Ovary (tissue), 3 donors: Measurements from ENCODE around the gene ATP2B3.
"Not testable (repeated sequence)": the region's sequence is repeated elsewhere in the genome, so short reads cannot be mapped to it uniquely, and the experiment has no call there.

Source experiments
- CTCF ChIP-seq, 3 donors: fragments of 450-650 bp in 2 of 3; fragments of 200-600 bp in 1 of 3; IDR thresholded peaks; one replicate each; pipeline versions ENCODE4 v1.5.1 to v1.8.0; 2016 to 2022; ENCODE audit warnings: antibody characterized with exemption in 3 of 3, mild to moderate bottlenecking in 1 of 3
- POLR2A ChIP-seq: fragments of 450-650 bp; IDR thresholded peaks from one replicate; pipeline ENCODE4 v1.6.1; 2017; ENCODE audit warnings: antibody characterized with exemption, mild to moderate bottlenecking, moderate library complexity
- donor health status: DM: no; HTN: no; CAD: no.

GRCh38 chrX:153604666-153605380 is 87.4 kb downstream of the ATP2B3 start:
- not testable (repeated sequence) for TF ChIP-seq CTCF (IDR thresholded peaks at IDR 0.05); POLR2A
